ENCODE measurements around the gene PLGRKT. TPM values are rescaled to one million over a fixed set of nuclear protein-coding genes. Genes with fewer than 3 reads are reported as not detected.

PLGRKT gene
- total and polyA plus RNA-seq, 2 donors (not counting 1 experiment from before 2014, with no cell fraction given): 17.3 to 21.6 TPM

DNA sequence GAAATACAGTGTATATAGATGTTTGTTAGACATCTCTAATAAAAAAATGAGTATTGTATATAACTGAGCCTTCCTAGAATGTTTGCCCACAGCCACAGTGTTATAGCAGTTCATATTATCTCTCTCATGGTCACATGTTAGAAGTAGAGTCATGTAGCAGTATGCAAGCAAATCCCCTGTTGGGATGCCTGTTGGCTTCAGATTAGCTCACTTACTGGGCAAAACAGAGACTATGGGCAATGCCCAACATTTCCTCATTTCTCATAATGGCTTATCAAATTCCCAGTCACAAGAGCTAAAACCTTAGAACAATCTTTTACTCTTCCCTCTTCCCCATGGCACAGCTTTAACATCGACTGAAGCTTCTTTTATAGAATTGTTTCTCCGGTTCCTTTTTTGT lies 45.6 kb upstream of the PLGRKT start:
- H3K27ac ChIP-seq (ENCODE audit: insufficient read depth, low read length): no peak overlapping the region

DNA sequence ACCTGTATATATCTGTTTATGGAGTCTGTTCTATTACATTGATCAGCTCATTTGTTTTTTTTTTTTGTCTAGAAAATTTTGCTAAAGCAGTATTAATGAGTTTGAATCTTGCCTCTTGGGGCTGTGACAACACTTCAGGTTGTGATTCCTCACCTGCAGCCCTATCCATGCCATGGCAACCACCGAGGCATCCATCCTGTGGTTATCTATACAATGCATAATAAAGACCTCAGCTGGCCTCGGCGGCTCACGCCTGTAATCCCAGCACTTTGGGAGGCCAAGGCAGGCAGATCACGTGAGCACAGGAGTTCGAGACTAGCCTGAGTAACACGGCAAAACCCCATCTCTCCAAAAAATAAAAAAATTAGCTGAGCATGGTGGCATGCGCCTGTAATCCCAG lies 44.5 kb upstream of the PLGRKT start:
- Histone ChIP-seq H2AFZ (ENCODE audit: low read length) (no peak overlapping the region), H4K20me1 (ENCODE audit: control insufficient read depth, extremely low read depth, insufficient read depth, low read length) (no peaks in the 10 kb centered on the region), H3K36me3 (ENCODE audit: control insufficient read depth, insufficient read depth, low read length) (no peaks in the 10 kb centered on the region), H3K4me1 (ENCODE audit: control insufficient read depth, extremely low read depth, insufficient read depth, low read length) (no peaks in the 10 kb centered on the region), H3K27ac (ENCODE audit: insufficient read depth, low read length) (no peak overlapping the region), H3K4me3 (replicated peaks in 1 of 4; ENCODE audit: control extremely low read depth in 1 of 4, insufficient read depth in 1 of 4, low read depth in 3 of 4, low read length in 4 of 4) (no peak overlapping the region), H3K79me2 (ENCODE audit: control insufficient read depth, insufficient read depth, low read length) (no peaks in the 10 kb centered on the region), H3K4me2 (ENCODE audit: extremely low read depth, insufficient read depth, low read length) (no peak overlapping the region), H3K9ac (ENCODE audit: insufficient read depth, low read length) (no peak overlapping the region), H3K9me3 (ENCODE audit: control insufficient read depth, insufficient read depth, low read depth, low read length) (no peaks in the 10 kb centered on the region), H3K27me3 (ENCODE audit: control insufficient read depth, insufficient read depth, low read length) (no peaks in the 10 kb centered on the region)
- TF ChIP-seq EZH2 (IDR thresholded peaks at IDR 0.05; ENCODE audit: low read length, missing control alignments): no peak
- TF ChIP-seq, protein P1, sequence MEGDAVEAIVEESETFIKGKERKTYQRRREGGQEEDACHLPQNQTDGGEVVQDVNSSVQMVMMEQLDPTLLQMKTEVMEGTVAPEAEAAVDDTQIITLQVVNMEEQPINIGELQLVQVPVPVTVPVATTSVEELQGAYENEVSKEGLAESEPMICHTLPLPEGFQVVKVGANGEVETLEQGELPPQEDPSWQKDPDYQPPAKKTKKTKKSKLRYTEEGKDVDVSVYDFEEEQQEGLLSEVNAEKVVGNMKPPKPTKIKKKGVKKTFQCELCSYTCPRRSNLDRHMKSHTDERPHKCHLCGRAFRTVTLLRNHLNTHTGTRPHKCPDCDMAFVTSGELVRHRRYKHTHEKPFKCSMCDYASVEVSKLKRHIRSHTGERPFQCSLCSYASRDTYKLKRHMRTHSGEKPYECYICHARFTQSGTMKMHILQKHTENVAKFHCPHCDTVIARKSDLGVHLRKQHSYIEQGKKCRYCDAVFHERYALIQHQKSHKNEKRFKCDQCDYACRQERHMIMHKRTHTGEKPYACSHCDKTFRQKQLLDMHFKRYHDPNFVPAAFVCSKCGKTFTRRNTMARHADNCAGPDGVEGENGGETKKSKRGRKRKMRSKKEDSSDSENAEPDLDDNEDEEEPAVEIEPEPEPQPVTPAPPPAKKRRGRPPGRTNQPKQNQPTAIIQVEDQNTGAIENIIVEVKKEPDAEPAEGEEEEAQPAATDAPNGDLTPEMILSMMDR (conservative IDR thresholded peaks at IDR 0.05 in 1 of 2, IDR thresholded peaks at IDR 0.05 in 1 of 2; ENCODE audit: low read depth in 1 of 2, low read length in 2 of 2): no peak
- no peak for DNase-seq (ENCODE audit: low read depth in 2 of 2)

More for the DNA sequence above, 45.6 kb upstream of the PLGRKT start:
- Histone ChIP-seq H3K27me3 (ENCODE audit: control insufficient read depth, insufficient read depth, low read length) (no peaks in the 10 kb centered on the region), H3K4me2 (ENCODE audit: extremely low read depth, insufficient read depth, low read length) (no peak overlapping the region), H3K79me2 (ENCODE audit: control insufficient read depth, insufficient read depth, low read length) (no peaks in the 10 kb centered on the region), H3K4me1 (ENCODE audit: control insufficient read depth, extremely low read depth, insufficient read depth, low read length) (no peaks in the 10 kb centered on the region), H3K9me3 (ENCODE audit: control insufficient read depth, insufficient read depth, low read depth, low read length) (no peaks in the 10 kb centered on the region), H2AFZ (ENCODE audit: low read length) (no peak overlapping the region), H3K36me3 (ENCODE audit: control insufficient read depth, insufficient read depth, low read length) (no peaks in the 10 kb centered on the region), H3K4me3 (replicated peaks in 1 of 4; ENCODE audit: control extremely low read depth in 1 of 4, insufficient read depth in 1 of 4, low read depth in 3 of 4, low read length in 4 of 4) (no peak overlapping the region), H4K20me1 (ENCODE audit: control insufficient read depth, extremely low read depth, insufficient read depth, low read length) (no peaks in the 10 kb centered on the region), H3K9ac (ENCODE audit: insufficient read depth, low read length) (no peak overlapping the region)
- DNase-seq (ENCODE audit: low read depth in 2 of 2): no peak
- no peak for TF ChIP-seq EZH2 (IDR thresholded peaks at IDR 0.05; ENCODE audit: low read length, missing control alignments)
- TF ChIP-seq, protein P1 (conservative IDR thresholded peaks at IDR 0.05 in 1 of 2, IDR thresholded peaks at IDR 0.05 in 1 of 2; ENCODE audit: low read depth in 1 of 2, low read length in 2 of 2): no peak

DNA sequence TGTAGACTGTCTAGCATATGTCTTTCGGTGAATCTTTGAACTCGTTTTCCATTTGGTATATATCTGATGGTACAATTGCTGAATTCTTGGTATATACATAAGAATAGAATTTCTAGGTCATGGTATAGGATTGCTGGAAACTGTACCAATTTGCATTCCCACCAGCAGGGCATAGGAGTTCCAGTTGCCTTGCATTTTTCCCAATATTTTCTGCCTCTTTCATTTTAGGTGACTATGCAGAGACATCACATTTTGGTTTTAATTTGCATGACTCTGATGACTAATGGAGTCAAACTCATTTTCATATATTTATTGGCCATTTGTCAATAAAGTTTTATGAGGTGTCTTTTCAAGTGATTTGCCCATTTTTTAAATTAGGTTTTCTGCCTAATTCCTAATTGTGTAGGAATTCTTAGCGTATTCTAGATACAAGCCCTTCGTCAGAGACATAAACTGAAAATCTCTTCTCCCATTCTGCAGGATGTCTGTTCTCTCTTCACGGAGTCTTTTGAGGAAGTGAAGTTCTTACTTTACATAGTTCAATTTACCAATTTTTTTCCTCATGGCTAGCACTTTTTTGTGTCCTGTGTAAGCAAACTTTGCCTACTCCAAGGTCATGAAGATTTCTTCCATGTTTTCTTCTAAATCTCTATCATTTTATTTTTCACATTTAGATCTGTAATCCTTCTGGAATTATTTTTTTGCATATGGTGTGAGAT lies 43.8 kb upstream of the PLGRKT start:
- TF ChIP-seq, protein P1 (conservative IDR thresholded peaks at IDR 0.05 in 1 of 2, IDR thresholded peaks at IDR 0.05 in 1 of 2; ENCODE audit: low read depth in 1 of 2, low read length in 2 of 2): peak in 1 of 2 donors; percentile 35
- TF ChIP-seq EZH2 (IDR thresholded peaks at IDR 0.05; ENCODE audit: low read length, missing control alignments): no peak
- no peak overlapping the region for H3K9ac ChIP-seq (ENCODE audit: insufficient read depth, low read length)
- no peak overlapping the region for H3K4me2 ChIP-seq (ENCODE audit: extremely low read depth, insufficient read depth, low read length)
- H3K4me1 ChIP-seq (ENCODE audit: control insufficient read depth, extremely low read depth, insufficient read depth, low read length): no peaks in the 10 kb centered on the region
- no peaks in the 10 kb centered on the region for H3K9me3 ChIP-seq (ENCODE audit: control insufficient read depth, insufficient read depth, low read depth, low read length)
- H3K27me3 ChIP-seq (ENCODE audit: control insufficient read depth, insufficient read depth, low read length): no peaks in the 10 kb centered on the region
- no peak overlapping the region for H3K27ac ChIP-seq (ENCODE audit: insufficient read depth, low read length)
- no peak for DNase-seq (ENCODE audit: low read depth in 2 of 2)
- no peaks in the 10 kb centered on the region for H3K79me2 ChIP-seq (ENCODE audit: control insufficient read depth, insufficient read depth, low read length)
- no peaks in the 10 kb centered on the region for H3K36me3 ChIP-seq (ENCODE audit: control insufficient read depth, insufficient read depth, low read length)
- H2AFZ ChIP-seq (ENCODE audit: low read length): no peak overlapping the region
- H3K4me3 ChIP-seq (replicated peaks in 1 of 4; ENCODE audit: control extremely low read depth in 1 of 4, insufficient read depth in 1 of 4, low read depth in 3 of 4, low read length in 4 of 4): no peak overlapping the region
- H4K20me1 ChIP-seq (ENCODE audit: control insufficient read depth, extremely low read depth, insufficient read depth, low read length): no peaks in the 10 kb centered on the region

Measured in fibroblast of lung (primary cell).